Measurements from ENCODE around the gene ZNF746.

GRCh38 chr7:149454006-149454405, 43.6 kb downstream of the ZNF746 start:
- no peak for TF ChIP-seq POU2F2 (IDR thresholded peaks at IDR 0.05; ENCODE audit: low read depth, low read length)
- no peak for TF ChIP-seq SPI1 (IDR thresholded peaks at IDR 0.05; ENCODE audit: low read depth, low read length)
- TF ChIP-seq POLR2A (IDR thresholded peaks at IDR 0.05; ENCODE audit: low read depth, low read length): no peak
- no peak for TF ChIP-seq TAF1 (IDR thresholded peaks at IDR 0.05; ENCODE audit: low read depth, low read length)
- no peak for TF ChIP-seq PAX5 (IDR thresholded peaks at IDR 0.05; ENCODE audit: insufficient read depth, low read length, severe bottlenecking)
- no peak for TF ChIP-seq POLR2AphosphoS5 (IDR thresholded peaks at IDR 0.05; ENCODE audit: low read depth, low read length)

All from GM12891 (cell line).